ENCODE data around the gene ICAM4. TPM values are rescaled to one million over a fixed set of nuclear protein-coding genes. Genes with fewer than 3 reads are reported as not detected.

The ICAM4 gene
- total and polyA plus RNA-seq, 2 of the 13 experiments (the other 11 are each of a cell fraction or from before 2014, with no cell fraction given): 2.9 to 4.0 TPM

GRCh38 chr19:10315335-10316214 lies 28.8 kb downstream of the ICAM4 start, which contains the start of gene FDX2 (continued):
- no peak for TF ChIP-seq CENPBD1 (CRISPR knock-in tag; IDR thresholded peaks at IDR 0.05; ENCODE audit: borderline replicate concordance, low read depth)
- peak; percentile 83 for TF ChIP-seq PAF1 (CRISPR knock-in tag; IDR thresholded peaks at IDR 0.05)
- TF ChIP-seq KDM3A (CRISPR knock-in tag; IDR thresholded peaks at IDR 0.05; ENCODE audit: low read depth): no peak
- TF ChIP-seq TARDBP (CRISPR knock-in tag; IDR thresholded peaks at IDR 0.05): 0 out of 2 replicates have a peak, but pooled peaks have one; percentile 68
- TF ChIP-seq THAP8 (CRISPR knock-in tag; IDR thresholded peaks at IDR 0.05; ENCODE audit: borderline replicate concordance): 0 out of 2 replicates have a peak, but pooled peaks have one; percentile 48
- TF ChIP-seq ZNF10 (CRISPR knock-in tag; IDR thresholded peaks at IDR 0.05; ENCODE audit: borderline replicate concordance, low read depth): no peak
- TF ChIP-seq BRCA1 (CRISPR knock-in tag; IDR thresholded peaks at IDR 0.05): no peak
- peak; percentile 19 for TF ChIP-seq RAD21 (CRISPR knock-in tag; IDR thresholded peaks at IDR 0.05)
- TF ChIP-seq KAT8 (CRISPR knock-in tag; IDR thresholded peaks at IDR 0.05): peak; percentile 96
- TF ChIP-seq ZNF510 (CRISPR knock-in tag; IDR thresholded peaks at IDR 0.05; ENCODE audit: low read depth): 0 out of 2 replicates have a peak, but pooled peaks have one; percentile 41
- no peak for TF ChIP-seq NAIF1 (CRISPR knock-in tag; IDR thresholded peaks at IDR 0.05; ENCODE audit: borderline replicate concordance)
- 0 out of 2 replicates have a peak, but pooled peaks have one; percentile 30 for TF ChIP-seq ZNF335 (CRISPR knock-in tag; IDR thresholded peaks at IDR 0.05)
- TF ChIP-seq ZSCAN21 (CRISPR knock-in tag; IDR thresholded peaks at IDR 0.05; ENCODE audit: borderline replicate concordance): peak; percentile 63; the same call in 1 of the 2 replicates
- TF ChIP-seq ZNF772 (CRISPR knock-in tag; IDR thresholded peaks at IDR 0.05): 0 out of 2 replicates have a peak, but pooled peaks have one; percentile 34
- no peak for TF ChIP-seq SP1 (IDR thresholded peaks at IDR 0.05)
- peak; percentile 50 for TF ChIP-seq SP1 (CRISPR knock-in tag; IDR thresholded peaks at IDR 0.05)
- TF ChIP-seq SIX1 (CRISPR knock-in tag; IDR thresholded peaks at IDR 0.05; ENCODE audit: borderline replicate concordance): peak; percentile 25; the same call in 1 of the 2 replicates
- no peak for TF ChIP-seq CEBPG (CRISPR knock-in tag; IDR thresholded peaks at IDR 0.05)
- TF ChIP-seq TBX2 (CRISPR knock-in tag; IDR thresholded peaks at IDR 0.05; ENCODE audit: borderline replicate concordance): peak; percentile 52; the same call in 1 of the 2 replicates
- peak; percentile 38; the same call in 1 of the 2 replicates for TF ChIP-seq IRF2 (CRISPR knock-in tag; IDR thresholded peaks at IDR 0.05)
- TF ChIP-seq NONO (IDR thresholded peaks at IDR 0.05): no peak
- TF ChIP-seq NONO (CRISPR knock-in tag; conservative IDR thresholded peaks at IDR 0.05): peak; percentile 69; the same call in 1 of the 2 replicates
- peak; percentile 93 for TF ChIP-seq SAP130 (CRISPR knock-in tag; IDR thresholded peaks at IDR 0.05; ENCODE audit: low read depth)
- 0 out of 2 replicates have a peak, but pooled peaks have one; percentile 43 for TF ChIP-seq RXRB (CRISPR knock-in tag; IDR thresholded peaks at IDR 0.05; ENCODE audit: borderline replicate concordance)
- TF ChIP-seq NR2F6 (IDR thresholded peaks at IDR 0.05): no peak
- peak; percentile 37; the same call in 1 of the 2 replicates for TF ChIP-seq NR2F6 (CRISPR knock-in tag; IDR thresholded peaks at IDR 0.05)
- peak; percentile 43; the same call in 1 of the 2 replicates for TF ChIP-seq IRF9 (CRISPR knock-in tag; IDR thresholded peaks at IDR 0.05; ENCODE audit: borderline replicate concordance)
- peak; percentile 100 for TF ChIP-seq MXI1 (IDR thresholded peaks at IDR 0.05; ENCODE audit: borderline replicate concordance, low read depth, low read length)
- TF ChIP-seq ADNP (CRISPR knock-in tag; IDR thresholded peaks at IDR 0.05): no peak
- TF ChIP-seq ZNF138 (CRISPR knock-in tag; IDR thresholded peaks at IDR 0.05; ENCODE audit: low read depth): 0 out of 2 replicates have a peak, but pooled peaks have one; percentile 21
